Mammary epithelial cell (primary cell): ENCODE data around the gene ANXA2R.

Experiments used
- EZH2 ChIP-seq: IDR thresholded peaks from 2 replicates; pipeline ENCODE4 v1.6.1; 2012; ENCODE audit warnings: low read length, inconsistent platforms, borderline replicate concordance
- TF ChIP-seq, protein P1 (sequence below), 2 donors: IDR thresholded peaks in 1 of 2; conservative IDR thresholded peaks in 1 of 2; 2 replicates each; pipeline ENCODE4 v1.5.1; 2011 to 2012; ENCODE audit warnings: inconsistent platforms in 2 of 2, low read length in 2 of 2, mild to moderate bottlenecking in 2 of 2, control low read depth in 1 of 2, low read depth in 1 of 2; ENCODE audit not compliant: insufficient read depth in 1 of 2; ENCODE audit errors: extremely low read depth in 1 of 2

DNA sequence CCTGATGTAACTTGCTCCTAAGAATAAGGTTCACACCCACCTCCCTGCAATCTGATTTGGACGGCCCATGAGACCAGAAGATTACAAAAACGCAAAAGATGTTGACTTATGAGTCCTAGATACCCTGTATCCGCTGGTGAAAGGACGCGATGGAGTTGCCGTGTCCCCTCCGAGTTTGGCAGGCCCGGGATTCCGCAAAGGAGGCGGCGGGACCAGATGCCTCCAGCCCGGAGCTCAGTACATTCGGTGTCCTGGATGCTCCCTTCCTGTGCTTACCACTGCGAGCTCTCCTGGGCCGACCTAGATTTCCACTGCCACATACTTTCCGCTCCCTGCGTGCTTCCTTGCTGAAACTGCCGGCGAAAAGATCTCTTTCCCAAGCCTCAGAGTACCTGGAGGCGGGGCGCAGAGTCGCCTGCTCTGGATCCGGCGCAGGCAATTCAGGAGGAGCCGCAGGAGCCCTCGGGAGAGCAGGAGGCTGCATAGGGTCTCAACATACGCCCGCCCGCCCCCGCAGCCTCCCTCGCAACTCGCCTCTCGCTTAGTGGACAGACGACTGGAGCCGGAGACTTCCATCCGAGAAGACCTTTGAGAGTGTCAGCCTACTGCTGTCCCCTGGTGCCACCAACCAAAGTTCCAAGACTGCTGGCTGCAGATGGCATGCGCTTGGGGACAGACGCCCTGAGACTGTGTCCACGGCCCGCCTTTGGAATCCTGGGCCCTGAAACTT, 39.8 kb downstream of the ANXA2R start:
- TF ChIP-seq, protein P1, sequence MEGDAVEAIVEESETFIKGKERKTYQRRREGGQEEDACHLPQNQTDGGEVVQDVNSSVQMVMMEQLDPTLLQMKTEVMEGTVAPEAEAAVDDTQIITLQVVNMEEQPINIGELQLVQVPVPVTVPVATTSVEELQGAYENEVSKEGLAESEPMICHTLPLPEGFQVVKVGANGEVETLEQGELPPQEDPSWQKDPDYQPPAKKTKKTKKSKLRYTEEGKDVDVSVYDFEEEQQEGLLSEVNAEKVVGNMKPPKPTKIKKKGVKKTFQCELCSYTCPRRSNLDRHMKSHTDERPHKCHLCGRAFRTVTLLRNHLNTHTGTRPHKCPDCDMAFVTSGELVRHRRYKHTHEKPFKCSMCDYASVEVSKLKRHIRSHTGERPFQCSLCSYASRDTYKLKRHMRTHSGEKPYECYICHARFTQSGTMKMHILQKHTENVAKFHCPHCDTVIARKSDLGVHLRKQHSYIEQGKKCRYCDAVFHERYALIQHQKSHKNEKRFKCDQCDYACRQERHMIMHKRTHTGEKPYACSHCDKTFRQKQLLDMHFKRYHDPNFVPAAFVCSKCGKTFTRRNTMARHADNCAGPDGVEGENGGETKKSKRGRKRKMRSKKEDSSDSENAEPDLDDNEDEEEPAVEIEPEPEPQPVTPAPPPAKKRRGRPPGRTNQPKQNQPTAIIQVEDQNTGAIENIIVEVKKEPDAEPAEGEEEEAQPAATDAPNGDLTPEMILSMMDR (conservative IDR thresholded peaks at IDR 0.05 in 1 of 2, IDR thresholded peaks at IDR 0.05 in 1 of 2; ENCODE audit: extremely low read depth in 1 of 2, insufficient read depth in 1 of 2, low read depth in 1 of 2, low read length in 2 of 2), result no peak
- no peak for TF ChIP-seq EZH2
